ENCODE results near the gene ZNF681.
"Not testable (repeated sequence)": the region's sequence is repeated elsewhere in the genome, so short reads cannot be mapped to it uniquely, and the experiment has no call there.

The ZNF681 gene

DNA sequence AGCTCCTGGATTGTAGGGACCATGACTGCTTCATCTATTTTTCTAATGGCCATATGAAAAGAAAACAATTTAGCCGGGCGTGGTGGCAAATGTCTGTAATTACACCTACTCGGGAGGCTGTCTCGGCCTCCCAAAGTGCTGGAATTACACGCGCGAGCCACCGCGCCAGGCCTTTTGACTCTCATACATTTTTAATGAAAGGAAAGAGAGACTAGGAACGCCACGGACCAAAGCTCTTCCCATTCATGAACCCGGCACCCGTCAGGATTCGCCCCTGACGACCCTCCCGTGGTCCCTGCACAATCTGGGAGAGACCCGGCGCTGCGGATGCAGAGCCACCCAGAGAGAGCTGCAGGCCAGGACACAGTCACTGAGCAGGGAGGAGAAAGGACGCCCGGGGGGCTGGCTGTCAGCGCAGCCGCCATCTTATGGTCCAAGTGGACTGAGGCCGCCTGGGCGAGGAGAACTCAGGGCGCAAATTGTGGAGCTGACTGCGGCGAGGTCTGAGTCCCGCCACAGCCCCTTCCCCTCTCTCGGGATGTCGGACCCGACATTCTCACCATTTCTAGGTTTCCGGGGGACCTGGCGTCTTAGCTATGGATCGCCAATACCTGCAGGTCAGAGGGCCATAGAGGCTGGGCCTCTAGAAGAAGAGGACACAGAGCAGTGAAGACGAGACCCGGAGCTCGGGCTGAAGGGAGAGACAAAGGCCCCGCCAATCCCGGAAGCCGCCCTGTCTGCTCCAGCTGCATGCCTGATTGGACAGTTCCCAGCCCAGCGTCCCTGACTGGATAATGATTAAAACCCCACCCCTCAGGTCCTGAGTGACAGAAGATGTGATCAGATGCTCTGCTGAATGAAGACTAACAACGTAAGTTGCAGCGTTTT, at the start of gene ZNF681:
Gene ZNF681, minus strand, starts transcription at position 705 of the 888 bp plus-strand sequence. Its CDS starts 142 bp downstream, at position 563.
- DNase-seq = peak; percentile 77

DNA sequence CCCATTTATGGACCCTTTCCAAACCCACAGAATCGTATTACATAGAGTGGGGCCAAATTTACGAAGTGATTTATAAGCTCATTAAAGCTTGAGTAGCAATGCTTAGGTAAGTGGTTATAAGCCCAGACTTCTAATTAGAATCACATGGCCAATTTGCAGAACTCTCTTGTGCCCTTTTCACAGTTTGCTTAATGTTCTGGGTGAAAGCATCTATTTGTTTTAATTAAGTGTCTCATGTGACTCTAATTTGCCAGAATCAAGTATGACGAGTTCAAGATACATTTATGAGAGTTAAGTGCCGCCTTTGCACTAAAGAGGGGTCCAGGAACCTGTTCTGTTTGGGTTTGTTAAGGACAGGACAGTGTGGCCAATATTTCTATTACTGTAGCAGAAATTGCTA, 46.0 kb upstream of the ZNF681 start:
- DNase-seq = no peak

- no peak for DNase-seq
Observed at GRCh38 chr19:23802290-23802689, 43.6 kb upstream of the ZNF681 start.

DNA sequence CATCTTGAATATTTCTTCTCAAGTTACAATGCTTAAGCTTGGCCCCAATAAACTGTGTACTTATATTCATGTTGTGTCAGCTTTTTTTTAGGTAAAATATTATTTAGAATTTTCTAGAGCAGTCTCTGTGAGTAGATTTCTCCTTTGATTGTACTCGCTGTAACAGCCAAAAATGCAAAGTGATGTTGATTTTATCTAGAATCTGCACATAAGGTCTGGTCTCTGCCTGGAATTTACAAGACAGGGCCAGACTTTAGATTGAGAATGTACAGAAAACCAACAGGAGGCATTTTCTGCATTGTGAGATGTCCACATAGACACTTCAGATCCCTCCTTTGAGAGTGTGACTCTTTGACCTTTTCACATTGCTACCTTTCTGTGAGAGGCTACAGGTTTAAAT, 43.1 kb upstream of the ZNF681 start:
- DNase-seq = no peak

- no peak for DNase-seq
Observed at GRCh38 chr19:23800868-23801267, 42.2 kb upstream of the ZNF681 start.

DNA sequence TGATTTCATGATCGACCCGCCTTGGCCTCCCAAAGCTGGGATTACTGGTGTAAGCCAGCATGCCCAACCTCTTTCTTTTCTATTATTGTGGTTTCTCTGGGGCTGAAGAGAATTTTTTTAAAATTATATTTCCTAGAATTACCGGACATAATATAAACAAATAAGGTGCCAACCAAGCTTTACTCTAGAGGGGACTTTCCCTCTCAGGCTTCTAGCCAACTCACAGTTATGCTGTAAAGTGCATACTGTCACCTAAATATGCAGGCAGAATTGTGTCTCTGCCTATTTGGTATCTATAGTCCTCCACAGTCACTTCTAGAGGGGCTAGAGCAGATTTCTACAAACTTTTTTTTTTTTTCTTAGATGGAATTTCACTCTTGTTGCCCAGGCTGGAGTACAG, 41.6 kb upstream of the ZNF681 start:
- DNase-seq = no peak

DNA sequence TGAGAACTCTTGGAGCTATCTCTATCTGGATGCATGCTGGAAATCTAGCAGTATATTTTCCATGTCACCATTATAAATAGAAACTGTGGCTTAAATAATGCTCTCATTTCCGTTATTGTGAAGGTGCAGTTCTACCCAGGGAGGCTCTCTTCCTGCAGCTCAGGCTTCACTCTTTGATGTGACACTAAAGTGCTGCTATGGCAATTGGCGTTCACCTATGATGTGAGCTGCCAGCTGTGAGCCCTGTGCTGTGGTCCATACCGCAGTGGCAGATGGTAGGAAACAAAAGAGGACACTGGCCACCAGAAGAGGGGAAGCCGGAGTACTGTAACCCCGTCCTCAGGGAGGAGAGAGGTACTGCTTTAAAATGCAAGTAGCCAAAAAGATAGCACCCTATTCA, 40.6 kb upstream of the ZNF681 start:
- DNase-seq = no peak

DNA sequence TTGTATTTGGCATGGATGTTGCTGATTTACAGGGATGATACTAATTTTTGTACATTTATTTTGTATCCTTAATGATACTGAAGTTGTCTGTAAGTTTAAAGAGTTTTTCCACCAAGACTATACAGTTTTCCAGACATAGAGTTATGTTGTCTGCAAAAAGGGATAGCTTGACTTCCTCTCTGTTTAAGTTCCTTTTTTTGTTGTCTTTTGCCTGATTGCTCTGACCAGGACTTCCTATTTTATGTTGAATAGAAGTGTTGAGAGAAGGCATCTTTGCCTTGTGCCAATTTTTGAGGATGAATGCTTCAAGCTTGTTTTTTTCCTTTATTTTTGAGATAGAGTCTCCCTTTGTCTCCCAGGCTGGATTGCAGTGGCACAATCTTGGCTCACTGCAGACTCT, 36.8 kb upstream of the ZNF681 start:
- no peak for DNase-seq

DNA sequence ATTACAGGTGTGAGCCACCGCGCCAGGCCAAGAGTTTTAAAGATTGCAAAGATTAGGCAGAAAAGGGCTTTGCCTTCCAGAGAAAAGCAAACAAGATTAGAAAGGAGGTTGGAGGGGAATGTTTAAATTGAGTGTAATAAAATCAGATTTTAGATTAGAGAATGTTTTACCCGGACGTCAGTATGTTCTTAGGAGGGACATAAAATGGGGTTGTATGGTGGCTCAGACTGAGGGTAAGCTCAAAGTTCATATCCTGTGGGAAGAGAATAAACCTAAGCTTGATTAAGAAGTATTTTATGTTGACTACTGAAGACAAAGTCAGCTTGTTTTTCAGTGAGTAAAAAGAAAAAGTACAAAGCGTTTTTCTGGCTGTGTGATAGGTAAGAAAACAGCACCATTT, 34.1 kb upstream of the ZNF681 start:
- no peak for DNase-seq

DNA sequence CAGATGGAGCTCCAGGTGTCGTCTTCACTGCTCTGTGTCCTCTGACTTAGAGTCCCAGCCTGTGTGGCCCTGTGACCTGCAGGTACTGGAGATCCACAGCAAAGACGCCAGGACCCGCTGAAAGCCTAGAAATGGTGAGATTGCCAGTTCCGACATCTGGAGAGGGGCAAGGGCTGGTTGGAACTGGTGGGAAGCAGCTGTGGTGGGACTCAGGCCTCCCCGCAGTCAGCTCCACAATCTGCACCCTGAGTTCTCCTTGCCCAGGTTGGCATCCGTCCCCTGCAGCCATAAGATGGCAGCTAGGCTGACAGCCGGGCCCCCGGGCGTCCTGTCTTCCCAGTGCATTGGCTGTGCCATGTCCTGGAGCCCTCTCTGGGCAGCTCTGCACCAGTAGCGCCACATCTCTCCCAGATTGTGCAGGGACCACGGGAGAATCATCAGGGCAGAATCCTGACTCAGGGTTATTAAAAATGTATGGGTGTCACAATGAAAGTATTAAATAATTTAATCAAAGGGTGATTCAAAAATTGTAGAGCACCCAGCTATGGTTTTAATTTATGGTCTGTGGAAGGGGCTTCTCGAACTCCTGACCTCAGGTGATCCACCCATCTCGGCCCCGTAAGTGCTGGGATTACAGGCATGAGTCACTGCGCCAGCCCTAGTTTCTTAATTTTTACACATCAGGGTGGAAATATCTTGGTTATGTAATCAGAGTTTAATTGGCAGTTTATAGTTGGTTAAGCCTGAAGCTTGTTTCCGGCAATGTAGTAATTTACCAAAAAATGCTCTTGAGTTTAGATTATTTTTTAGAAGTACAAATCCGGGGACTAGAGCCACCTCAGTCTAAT, 32.2 kb upstream of the ZNF681 start:
- DNase-seq = no peak

GRCh38 chr19:23789246-23789645, 30.6 kb upstream of the ZNF681 start:
- DNase-seq = no peak

GRCh38 chr19:23788411-23788810, 29.7 kb upstream of the ZNF681 start:
- DNase-seq = no peak

- no peak for DNase-seq
Observed at GRCh38 chr19:23787106-23787505, 28.4 kb upstream of the ZNF681 start.

DNA sequence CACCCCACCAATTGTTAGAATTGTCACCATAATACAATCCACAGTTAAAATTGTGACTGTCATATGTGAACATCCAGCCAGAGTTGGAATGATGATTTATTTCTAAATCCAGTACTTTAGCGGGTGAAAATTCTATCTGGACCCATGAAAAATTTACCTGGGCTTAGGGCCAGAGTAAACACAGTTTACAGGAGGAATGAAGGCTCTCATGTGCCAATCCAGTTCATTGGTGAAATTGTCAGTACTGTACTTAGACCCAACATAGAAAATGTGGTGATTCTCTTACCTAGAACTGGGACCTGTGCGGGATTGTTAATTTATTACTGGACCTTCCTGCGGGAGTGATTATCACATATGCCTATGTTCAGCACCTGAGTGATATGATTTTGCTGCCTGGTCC, 27.3 kb upstream of the ZNF681 start:
- DNase-seq = no peak

DNA sequence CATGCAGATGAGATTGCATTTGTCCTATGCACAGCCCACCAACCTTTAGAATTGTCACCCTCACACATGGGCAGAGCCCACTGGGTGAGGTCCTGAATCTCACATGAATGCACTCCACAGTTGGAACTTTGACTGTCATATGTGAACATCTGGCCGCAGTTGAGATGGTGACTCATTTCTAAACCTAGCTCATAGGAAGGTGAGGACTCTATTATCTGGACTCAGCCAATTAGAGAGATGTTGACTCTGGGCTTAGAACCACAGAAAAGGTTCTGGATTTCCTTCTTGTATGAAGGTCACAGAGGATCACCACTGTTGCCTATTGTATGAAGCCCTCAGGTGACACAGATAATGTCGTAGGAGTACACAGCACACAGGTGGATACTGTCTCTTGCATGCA, 25.6 kb upstream of the ZNF681 start:
- DNase-seq = no peak

- no peak for DNase-seq
Observed at GRCh38 chr19:23783636-23784035, 24.9 kb upstream of the ZNF681 start.

GRCh38 chr19:23779645-23780044, 21.0 kb upstream of the ZNF681 start:
- no peak for DNase-seq

DNA sequence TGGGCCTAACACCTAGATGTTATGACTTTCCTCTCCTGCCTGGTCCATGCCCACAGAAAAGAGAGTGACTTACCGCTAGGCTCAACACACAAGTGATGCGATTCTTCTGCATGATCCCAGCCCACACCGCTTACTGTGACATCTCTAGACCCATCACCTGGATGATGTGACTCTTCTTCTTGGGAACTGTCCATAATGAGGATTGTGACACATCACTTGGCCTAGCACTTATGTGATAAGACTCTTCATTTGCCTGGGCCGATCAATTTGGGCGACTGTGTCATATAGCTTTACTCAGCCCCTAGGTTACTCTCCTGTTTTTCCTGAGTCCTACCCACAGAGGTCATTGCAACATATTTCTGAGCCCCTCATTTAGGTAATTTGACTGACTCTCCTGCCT, 19.9 kb upstream of the ZNF681 start:
- DNase-seq = no peak

- DNase-seq = not testable (repeated sequence)
Observed at GRCh38 chr19:23778036-23778435, 19.3 kb upstream of the ZNF681 start.

GRCh38 chr19:23777216-23777615, 18.5 kb upstream of the ZNF681 start:
- no peak for DNase-seq

- DNase-seq = no peak
Observed at GRCh38 chr19:23776507-23777205, 18.0 kb upstream of the ZNF681 start.

GRCh38 chr19:23774524-23774971, 15.9 kb upstream of the ZNF681 start:
- DNase-seq = no peak

GRCh38 chr19:23774106-23774505, 15.4 kb upstream of the ZNF681 start:
- no peak for DNase-seq

Data from NCI-H2171 (cell line).